NCI-H526 (cell line): ENCODE results near the gene CADPS.

Source experiments
- DNase-seq, 2 experiments: peaks; one replicate each; lab custom pipeline; 2025; lab: John Stamatoyannopoulos, UW

CADPS gene

GRCh38 chr3:62439978-62440377 lies 435.2 kb downstream of the CADPS start:
- DNase-seq, result no peak

- no peak for DNase-seq
These were observed 435.9 kb downstream of the CADPS start for GRCh38 chr3:62439176-62439813.

- no peak for DNase-seq
These were observed 438.4 kb downstream of the CADPS start for GRCh38 chr3:62436785-62437184.

GRCh38 chr3:62433396-62433795 lies 441.8 kb downstream of the CADPS start:
- no peak for DNase-seq

- no peak for DNase-seq
These were observed 454.0 kb downstream of the CADPS start for GRCh38 chr3:62421207-62421606.

- DNase-seq, result no peak
These were observed 459.1 kb downstream of the CADPS start for GRCh38 chr3:62416144-62416543.

GRCh38 chr3:62415312-62415801 lies 459.9 kb downstream of the CADPS start:
- no peak for DNase-seq

- no peak for DNase-seq
These were observed 460.4 kb downstream of the CADPS start for GRCh38 chr3:62414786-62415185.

GRCh38 chr3:62413687-62414086 lies 461.5 kb downstream of the CADPS start:
- no peak for DNase-seq

- DNase-seq, result no peak
These were observed 468.3 kb downstream of the CADPS start for GRCh38 chr3:62406945-62407344.

- no peak for DNase-seq
These were observed 469.6 kb downstream of the CADPS start for GRCh38 chr3:62405566-62405965.

GRCh38 chr3:62405135-62405534 lies 470.1 kb downstream of the CADPS start:
- DNase-seq, result no peak

- no peak for DNase-seq
These were observed 470.9 kb downstream of the CADPS start for GRCh38 chr3:62404321-62404720.

- no peak for DNase-seq
These were observed 471.5 kb downstream of the CADPS start for GRCh38 chr3:62403765-62404164.

- no peak for DNase-seq
These were observed 482.5 kb downstream of the CADPS start for GRCh38 chr3:62392626-62393292.

- DNase-seq, result no peak
These were observed 488.0 kb downstream of the CADPS start for GRCh38 chr3:62387251-62387650.

GRCh38 chr3:62379321-62379798 lies 495.9 kb downstream of the CADPS start:
- DNase-seq, result no peak

- DNase-seq, result no peak
These were observed 496.3 kb downstream of the CADPS start for GRCh38 chr3:62378921-62379320.

- peak in 1 of 2 experiments; percentile 26 for DNase-seq
These were observed 496.9 kb downstream of the CADPS start for GRCh38 chr3:62378311-62378789.

GRCh38 chr3:62376906-62377877 lies 498.0 kb downstream of the CADPS start:
- no peak for DNase-seq

- DNase-seq, result no peak
These were observed 498.8 kb downstream of the CADPS start for GRCh38 chr3:62376454-62376720.

- no peak for DNase-seq
These were observed 499.4 kb downstream of the CADPS start for GRCh38 chr3:62375655-62376453.
